Measurements from ENCODE around the gene GIGYF2.

DNA sequence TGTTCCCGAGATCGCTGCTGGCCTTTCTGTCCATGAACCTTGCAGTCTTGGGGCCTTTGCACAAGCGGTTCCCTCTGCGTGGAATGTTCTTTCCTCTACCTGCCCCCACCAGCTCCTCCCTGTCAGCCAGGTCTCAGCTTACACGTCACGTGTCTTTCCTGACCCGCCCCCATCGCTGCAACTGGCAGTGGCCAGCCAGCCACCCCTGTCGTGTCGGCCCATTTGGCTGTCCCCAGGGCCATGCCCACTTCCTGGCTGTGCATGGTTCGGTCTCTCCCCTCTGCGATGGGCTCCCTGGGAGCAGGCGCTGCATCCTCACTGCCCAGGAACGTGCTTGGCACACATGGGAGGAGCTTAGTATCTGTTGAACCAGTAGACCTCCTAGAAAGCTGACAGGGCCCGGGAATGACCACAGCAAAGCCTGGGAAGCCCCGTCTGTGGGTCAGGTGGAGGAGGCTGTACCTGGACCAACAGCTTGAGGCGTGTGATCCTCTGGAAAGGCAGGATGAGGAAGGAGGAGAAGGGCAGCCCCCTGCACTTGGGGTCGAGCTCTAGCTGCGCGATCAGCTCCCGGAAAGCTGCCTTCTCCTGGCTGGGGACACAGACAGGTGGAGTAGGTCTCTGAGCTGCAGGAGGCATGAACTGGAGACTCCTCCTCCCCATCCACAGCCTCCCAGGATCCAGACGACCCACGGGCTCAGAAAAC, 193.9 kb downstream of the GIGYF2 start:
- TF ChIP-seq, protein P1, sequence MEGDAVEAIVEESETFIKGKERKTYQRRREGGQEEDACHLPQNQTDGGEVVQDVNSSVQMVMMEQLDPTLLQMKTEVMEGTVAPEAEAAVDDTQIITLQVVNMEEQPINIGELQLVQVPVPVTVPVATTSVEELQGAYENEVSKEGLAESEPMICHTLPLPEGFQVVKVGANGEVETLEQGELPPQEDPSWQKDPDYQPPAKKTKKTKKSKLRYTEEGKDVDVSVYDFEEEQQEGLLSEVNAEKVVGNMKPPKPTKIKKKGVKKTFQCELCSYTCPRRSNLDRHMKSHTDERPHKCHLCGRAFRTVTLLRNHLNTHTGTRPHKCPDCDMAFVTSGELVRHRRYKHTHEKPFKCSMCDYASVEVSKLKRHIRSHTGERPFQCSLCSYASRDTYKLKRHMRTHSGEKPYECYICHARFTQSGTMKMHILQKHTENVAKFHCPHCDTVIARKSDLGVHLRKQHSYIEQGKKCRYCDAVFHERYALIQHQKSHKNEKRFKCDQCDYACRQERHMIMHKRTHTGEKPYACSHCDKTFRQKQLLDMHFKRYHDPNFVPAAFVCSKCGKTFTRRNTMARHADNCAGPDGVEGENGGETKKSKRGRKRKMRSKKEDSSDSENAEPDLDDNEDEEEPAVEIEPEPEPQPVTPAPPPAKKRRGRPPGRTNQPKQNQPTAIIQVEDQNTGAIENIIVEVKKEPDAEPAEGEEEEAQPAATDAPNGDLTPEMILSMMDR (IDR thresholded peaks at IDR 0.05): no peak
- TF ChIP-seq POLR2A (IDR thresholded peaks at IDR 0.05): no peak

Measured in heart left ventricle (tissue), 13 donors.